SIG-M5 (cell line): Measurements from ENCODE around the gene AKR1C8.
"Not testable (repeated sequence)": the region's sequence is repeated elsewhere in the genome, so short reads cannot be mapped to it uniquely, and the experiment has no call there.

ENCODE experiments used
- DNase-seq: peaks from one replicate; lab custom pipeline; 2025; lab: John Stamatoyannopoulos, UW

Gene AKR1C8

GRCh38 chr10:5168897-5169420 is 16.0 kb downstream of the AKR1C8 start:
- DNase-seq = no peak

GRCh38 chr10:5165738-5166137 is 19.2 kb downstream of the AKR1C8 start:
- DNase-seq = no peak

- DNase-seq = no peak
These were observed 21.5 kb downstream of the AKR1C8 start for GRCh38 chr10:5163487-5163886.

GRCh38 chr10:5159126-5159525 is 25.8 kb downstream of the AKR1C8 start:
- DNase-seq = no peak

- no peak for DNase-seq
These were observed 27.4 kb downstream of the AKR1C8 start for GRCh38 chr10:5157501-5157900.

- no peak for DNase-seq
These were observed 29.0 kb downstream of the AKR1C8 start for GRCh38 chr10:5155951-5156350.

- no peak for DNase-seq
These were observed 33.9 kb downstream of the AKR1C8 start for GRCh38 chr10:5151076-5151475.

GRCh38 chr10:5148678-5149032 is 36.3 kb downstream of the AKR1C8 start:
- no peak for DNase-seq

GRCh38 chr10:5147981-5148677 is 36.8 kb downstream of the AKR1C8 start:
- DNase-seq = no peak

- no peak for DNase-seq
These were observed 37.5 kb downstream of the AKR1C8 start for GRCh38 chr10:5147255-5147980.

- DNase-seq = no peak
These were observed 38.1 kb downstream of the AKR1C8 start for GRCh38 chr10:5146920-5147254.

GRCh38 chr10:5143137-5143536 is 41.8 kb downstream of the AKR1C8 start:
- no peak for DNase-seq

- DNase-seq = no peak
These were observed 42.8 kb downstream of the AKR1C8 start for GRCh38 chr10:5142199-5142598.

GRCh38 chr10:5137699-5138098 is 47.3 kb downstream of the AKR1C8 start:
- DNase-seq = not testable (repeated sequence)

- no peak for DNase-seq
These were observed 48.4 kb downstream of the AKR1C8 start for GRCh38 chr10:5136468-5137087.

GRCh38 chr10:5135581-5135980 is 49.4 kb downstream of the AKR1C8 start:
- no peak for DNase-seq

GRCh38 chr10:5125315-5126044 is 59.5 kb downstream of the AKR1C8 start:
- DNase-seq = no peak

- no peak for DNase-seq
These were observed 61.1 kb downstream of the AKR1C8 start for GRCh38 chr10:5123886-5124285.

- not testable (repeated sequence) for DNase-seq
These were observed 65.0 kb downstream of the AKR1C8 start for GRCh38 chr10:5119997-5120396.

GRCh38 chr10:5117026-5117425 is 67.9 kb downstream of the AKR1C8 start:
- DNase-seq = no peak

GRCh38 chr10:5116621-5117020 is 68.3 kb downstream of the AKR1C8 start:
- no peak for DNase-seq

GRCh38 chr10:5109861-5110260 is 75.1 kb downstream of the AKR1C8 start:
- DNase-seq = not testable (repeated sequence)
